Activated naive CD4-positive, alpha-beta T cell treated with anti-CD3 and anti-CD28 coated beads, Interleukin-2, amount 50 U/mL, for 24 hours (primary cell): ENCODE data around the gene ADAMTS18.

Source experiments
- H3K27ac Mint-ChIP-seq: one replicate; pipeline ENCODE4 v1.8.0; 2021; ENCODE audit warnings: mild to moderate bottlenecking, mixed read lengths
- H3K27me3 Mint-ChIP-seq: one replicate; pipeline ENCODE4 v1.8.0; 2021; ENCODE audit warnings: mixed read lengths
- H3K36me3 Mint-ChIP-seq: one replicate; pipeline ENCODE4 v1.8.0; 2021; ENCODE audit warnings: mixed read lengths
- H3K4me1 Mint-ChIP-seq: one replicate; pipeline ENCODE4 v1.8.0; 2021; ENCODE audit warnings: mixed read lengths
- H3K4me3 Mint-ChIP-seq: one replicate; pipeline ENCODE4 v1.8.0; 2021; ENCODE audit warnings: mild to moderate bottlenecking, mixed read lengths
- H3K9me3 Mint-ChIP-seq: one replicate; pipeline ENCODE4 v1.8.0; 2021; ENCODE audit warnings: mixed read lengths

The ADAMTS18 gene

DNA sequence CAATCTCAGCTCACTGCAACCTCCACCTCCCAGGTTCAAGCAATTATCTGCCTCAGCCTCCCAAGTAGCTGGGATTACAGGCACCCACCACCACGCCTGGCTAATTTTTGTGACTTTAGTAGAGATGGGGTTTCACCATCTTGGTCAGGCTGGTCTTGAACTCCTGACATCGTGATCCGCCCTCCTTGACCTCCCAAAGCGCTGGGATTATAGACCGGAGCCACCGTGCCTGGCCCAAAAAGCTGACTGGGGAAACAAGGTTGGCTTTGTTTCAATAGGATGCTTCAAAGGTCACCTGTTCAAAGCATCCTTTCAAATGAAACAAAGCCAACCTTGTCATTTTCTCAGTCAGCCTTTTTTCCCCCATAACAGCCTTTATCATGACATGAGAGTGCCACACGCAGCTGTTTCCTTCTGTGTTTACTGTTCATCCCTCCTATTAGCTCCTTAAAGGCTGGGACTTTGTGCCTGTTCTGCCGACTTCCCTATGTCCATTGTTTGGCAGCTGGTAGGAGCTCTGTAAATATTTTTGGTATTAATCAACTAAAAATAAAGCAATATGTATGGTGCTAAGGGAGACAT, 51.1 kb downstream of the ADAMTS18 start:
- Mint-ChIP-seq H3K27ac (no peak overlapping the region), H3K27me3 (no peaks in the 10 kb centered on the region), H3K4me1 (no peaks in the 10 kb centered on the region), H3K36me3 (no peaks in the 10 kb centered on the region), H3K4me3 (no peak overlapping the region), H3K9me3 (no peaks in the 10 kb centered on the region)

DNA sequence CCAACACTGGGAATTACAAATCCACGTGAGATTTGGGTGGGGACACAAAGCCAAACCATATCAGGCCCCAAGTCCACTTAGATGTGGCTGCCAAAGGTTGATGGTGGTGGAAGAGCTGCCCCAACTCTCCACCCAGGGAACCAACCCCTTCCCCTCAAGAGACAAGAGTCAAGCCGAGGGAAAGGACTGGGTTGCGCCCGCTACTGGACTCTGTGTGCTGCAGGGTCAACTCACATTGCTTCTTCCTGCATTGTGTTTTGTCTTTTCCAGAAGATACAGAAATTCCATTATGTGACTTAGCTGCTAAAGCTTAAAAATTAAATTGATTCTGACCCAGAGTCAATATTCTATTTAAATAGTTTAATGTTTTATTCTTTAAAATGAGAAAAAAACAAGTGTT, 58.5 kb downstream of the ADAMTS18 start:
- Mint-ChIP-seq H3K4me1 (no peaks in the 10 kb centered on the region), H3K36me3 (no peaks in the 10 kb centered on the region), H3K27me3 (peaks cover 4% of the 10 kb centered on the region), H3K4me3 (no peak overlapping the region), H3K9me3 (no peaks in the 10 kb centered on the region), H3K27ac (no peak overlapping the region)

DNA sequence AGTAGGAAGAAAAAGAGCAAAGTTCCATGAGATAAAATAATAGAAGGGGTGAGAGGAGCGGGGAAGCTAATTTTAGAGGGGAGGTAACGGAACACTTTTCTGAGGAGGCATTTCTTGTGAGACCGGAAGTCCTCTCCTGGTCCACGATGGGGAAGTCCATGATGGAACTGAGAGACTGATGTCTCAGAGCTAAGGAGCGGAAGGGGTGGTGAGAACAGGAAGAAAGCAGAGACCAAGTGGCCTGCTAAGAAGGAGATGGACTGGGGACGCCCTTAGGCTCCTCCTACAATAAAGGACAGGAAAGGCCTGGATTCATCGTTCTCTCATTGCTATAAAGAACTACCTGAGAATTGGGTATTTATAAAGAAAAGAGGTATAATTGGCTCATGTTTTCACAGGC, 59.4 kb downstream of the ADAMTS18 start:
- Mint-ChIP-seq H3K4me1 (no peaks in the 10 kb centered on the region), H3K27ac (peak overlapping the region; percentile 20), H3K9me3 (no peaks in the 10 kb centered on the region), H3K4me3 (no peak overlapping the region), H3K36me3 (no peaks in the 10 kb centered on the region), H3K27me3 (peaks cover 7% of the 10 kb centered on the region)

DNA sequence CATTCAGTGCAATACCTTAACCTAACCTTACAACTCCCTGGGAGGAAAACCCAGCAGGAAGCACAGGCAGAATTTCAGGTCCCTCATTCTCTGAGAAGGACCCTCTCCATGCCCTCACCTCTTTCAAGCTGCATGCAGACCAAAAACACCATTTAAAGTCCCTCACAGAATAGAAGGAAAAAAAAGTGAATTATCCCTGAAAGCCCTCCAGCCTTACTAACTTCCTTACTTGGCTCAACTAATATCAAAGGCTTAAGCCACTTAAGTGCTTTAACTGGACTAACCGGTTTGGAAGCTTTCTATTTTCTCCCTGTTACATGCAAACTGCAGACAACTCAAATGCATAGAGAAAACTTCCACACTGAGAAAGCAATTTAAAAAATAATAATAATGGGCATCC, 60.5 kb downstream of the ADAMTS18 start:
- H3K4me3 Mint-ChIP-seq = no peak overlapping the region
- no peak overlapping the region for H3K27ac Mint-ChIP-seq
- H3K9me3 Mint-ChIP-seq = no peaks in the 10 kb centered on the region
- H3K36me3 Mint-ChIP-seq = no peaks in the 10 kb centered on the region
- H3K4me1 Mint-ChIP-seq = no peaks in the 10 kb centered on the region
- H3K27me3 Mint-ChIP-seq = peaks cover 7% of the 10 kb centered on the region

DNA sequence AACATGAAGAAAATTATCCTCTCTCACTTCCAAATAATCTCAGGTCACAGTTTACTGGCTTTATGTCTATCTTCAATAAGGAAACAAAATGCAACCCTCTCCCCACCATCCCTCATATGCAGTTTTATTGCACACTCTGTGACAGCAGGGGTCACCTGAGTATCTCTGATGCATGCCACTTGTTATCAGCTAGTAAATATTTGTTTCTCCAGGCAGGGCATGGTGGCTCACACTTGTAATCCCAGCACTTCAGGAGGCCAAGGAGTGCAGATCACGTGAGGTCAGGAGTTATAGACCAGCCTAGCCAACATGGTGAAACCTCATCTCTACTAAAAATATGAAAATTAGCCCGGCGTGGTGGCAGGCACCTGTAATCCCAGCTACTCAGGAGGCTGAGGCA, 61.1 kb downstream of the ADAMTS18 start:
- Mint-ChIP-seq H3K36me3 (no peaks in the 10 kb centered on the region), H3K27ac (no peak overlapping the region), H3K4me1 (no peaks in the 10 kb centered on the region), H3K27me3 (peaks cover 7% of the 10 kb centered on the region), H3K4me3 (no peak overlapping the region), H3K9me3 (no peaks in the 10 kb centered on the region)

DNA sequence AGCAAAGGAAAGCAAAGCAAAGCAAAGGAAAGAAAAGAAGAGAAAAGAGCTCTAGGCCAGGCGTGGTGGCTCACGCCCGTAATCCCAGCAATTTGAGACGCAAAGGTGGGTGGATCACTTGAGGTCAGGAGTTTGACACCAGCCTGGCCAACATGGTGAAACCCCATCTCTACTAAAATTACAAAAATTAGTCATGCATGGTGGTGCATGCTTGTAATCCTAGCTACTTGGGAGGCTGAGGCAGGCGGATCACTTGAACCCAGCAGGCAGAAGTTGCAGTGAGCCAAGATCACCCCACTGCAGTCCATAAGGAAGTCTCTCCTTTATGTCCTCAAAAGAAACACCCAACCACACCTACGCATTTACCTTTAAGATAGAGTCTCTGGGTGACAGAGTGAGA, 70.1 kb downstream of the ADAMTS18 start:
- no peak overlapping the region for H3K4me3 Mint-ChIP-seq
- H3K27ac Mint-ChIP-seq = no peak overlapping the region
- H3K27me3 Mint-ChIP-seq = peaks cover 2% of the 10 kb centered on the region
- no peaks in the 10 kb centered on the region for H3K9me3 Mint-ChIP-seq
- H3K36me3 Mint-ChIP-seq = no peaks in the 10 kb centered on the region
- no peaks in the 10 kb centered on the region for H3K4me1 Mint-ChIP-seq

DNA sequence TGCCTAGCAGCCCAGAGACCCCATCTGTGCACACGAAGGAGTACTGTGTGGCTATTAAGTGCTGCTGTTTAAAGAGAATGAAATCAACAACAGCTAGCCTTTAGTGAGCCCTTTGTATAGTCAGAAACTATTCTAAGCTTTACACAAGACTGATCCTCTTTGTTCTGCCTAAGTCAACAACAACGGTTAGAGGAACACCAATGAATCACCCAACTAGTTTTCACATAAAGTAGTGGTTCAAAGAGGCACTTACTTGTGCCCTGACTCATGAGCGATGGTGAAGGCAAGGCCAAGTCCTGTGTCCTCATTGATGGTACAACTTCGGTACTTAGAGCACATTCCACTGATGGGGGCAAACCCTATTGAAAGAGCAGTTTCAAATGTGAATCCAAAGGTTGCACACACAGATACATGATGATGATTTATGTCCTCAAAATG, 75.8 kb downstream of the ADAMTS18 start:
- Mint-ChIP-seq H3K36me3 (no peaks in the 10 kb centered on the region), H3K4me1 (no peaks in the 10 kb centered on the region), H3K27me3 (peaks cover 4% of the 10 kb centered on the region), H3K27ac (no peak overlapping the region), H3K4me3 (no peak overlapping the region), H3K9me3 (no peaks in the 10 kb centered on the region)

DNA sequence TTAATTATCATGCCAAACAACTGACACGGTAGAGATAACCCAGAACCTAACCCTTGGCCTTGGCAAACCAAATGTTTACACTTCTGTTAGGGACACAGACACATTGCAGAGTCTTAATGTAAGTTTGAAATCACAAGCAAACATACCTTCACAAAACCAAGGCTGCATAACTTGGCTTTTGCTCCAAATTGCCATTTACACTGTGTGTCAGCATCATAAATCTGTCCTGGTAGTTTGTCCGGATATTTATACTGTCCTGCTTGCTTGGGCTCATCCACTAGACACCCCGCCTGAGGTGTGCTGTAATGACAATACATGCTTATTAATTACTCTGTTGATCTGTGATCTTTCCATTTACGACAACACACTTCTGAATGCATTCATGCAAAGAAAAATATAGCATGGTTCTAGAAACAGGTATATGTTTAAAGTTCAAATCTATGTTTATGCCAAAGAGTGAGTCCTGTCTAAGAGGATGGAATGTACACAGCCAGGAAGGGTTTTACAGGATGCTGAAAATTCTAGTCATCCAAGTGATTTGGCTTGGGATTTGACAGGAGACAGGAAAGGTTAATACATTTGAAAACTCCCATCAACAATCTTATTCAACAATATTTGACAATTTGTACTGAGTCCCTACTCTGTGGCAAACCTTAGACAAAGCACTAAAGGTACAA, 81.1 kb downstream of the ADAMTS18 start:
- H3K36me3 Mint-ChIP-seq = no peaks in the 10 kb centered on the region
- H3K4me3 Mint-ChIP-seq = no peak overlapping the region
- peaks cover 7% of the 10 kb centered on the region for H3K27me3 Mint-ChIP-seq
- H3K9me3 Mint-ChIP-seq = no peaks in the 10 kb centered on the region
- no peaks in the 10 kb centered on the region for H3K4me1 Mint-ChIP-seq
- no peak overlapping the region for H3K27ac Mint-ChIP-seq

DNA sequence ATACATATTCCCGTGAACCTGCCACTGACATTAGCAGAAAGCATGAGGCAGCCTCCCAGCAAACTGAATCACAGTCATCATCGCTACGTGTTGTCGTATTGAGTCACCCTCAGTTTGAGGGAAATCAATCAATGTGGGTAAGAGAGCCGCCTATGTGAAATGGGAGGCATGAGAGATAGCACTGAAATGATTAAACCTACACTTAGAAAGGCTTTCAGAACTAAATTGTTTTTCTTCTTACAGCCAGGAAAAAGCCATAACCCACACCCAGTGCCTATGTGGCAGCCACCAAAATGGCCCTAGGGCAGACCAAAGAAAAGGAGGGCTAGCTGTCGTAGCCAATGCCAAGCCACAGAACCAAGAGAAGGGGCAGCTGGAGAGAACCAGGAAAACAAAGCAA, 90.5 kb downstream of the ADAMTS18 start:
- Mint-ChIP-seq H3K4me3 (no peak overlapping the region), H3K27ac (no peak overlapping the region), H3K9me3 (no peaks in the 10 kb centered on the region), H3K27me3 (peaks cover 7% of the 10 kb centered on the region), H3K36me3 (no peaks in the 10 kb centered on the region), H3K4me1 (no peaks in the 10 kb centered on the region)

DNA sequence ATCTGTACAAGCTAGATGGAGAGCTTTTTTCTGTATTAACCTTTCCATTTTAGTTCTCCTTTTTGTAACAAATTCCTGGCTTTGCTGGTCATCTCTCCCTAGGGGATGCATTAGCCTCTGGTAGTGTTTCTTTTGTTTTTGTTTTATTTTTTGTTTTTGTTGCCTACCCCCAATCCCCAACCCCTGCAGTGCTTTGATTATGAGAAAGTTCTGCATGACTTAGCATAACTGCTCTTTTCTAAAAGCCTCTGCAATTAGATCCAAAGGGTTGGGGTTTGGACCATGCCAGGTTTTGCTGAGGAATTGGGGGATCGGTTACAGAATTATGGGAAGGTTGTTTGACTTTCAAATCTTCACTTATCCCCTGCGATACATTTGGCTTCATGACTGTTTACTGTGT, 98.2 kb downstream of the ADAMTS18 start:
- Mint-ChIP-seq H3K4me3 (no peak overlapping the region), H3K9me3 (no peaks in the 10 kb centered on the region), H3K36me3 (no peaks in the 10 kb centered on the region), H3K4me1 (no peaks in the 10 kb centered on the region), H3K27me3 (peaks cover 5% of the 10 kb centered on the region), H3K27ac (no peak overlapping the region)

DNA sequence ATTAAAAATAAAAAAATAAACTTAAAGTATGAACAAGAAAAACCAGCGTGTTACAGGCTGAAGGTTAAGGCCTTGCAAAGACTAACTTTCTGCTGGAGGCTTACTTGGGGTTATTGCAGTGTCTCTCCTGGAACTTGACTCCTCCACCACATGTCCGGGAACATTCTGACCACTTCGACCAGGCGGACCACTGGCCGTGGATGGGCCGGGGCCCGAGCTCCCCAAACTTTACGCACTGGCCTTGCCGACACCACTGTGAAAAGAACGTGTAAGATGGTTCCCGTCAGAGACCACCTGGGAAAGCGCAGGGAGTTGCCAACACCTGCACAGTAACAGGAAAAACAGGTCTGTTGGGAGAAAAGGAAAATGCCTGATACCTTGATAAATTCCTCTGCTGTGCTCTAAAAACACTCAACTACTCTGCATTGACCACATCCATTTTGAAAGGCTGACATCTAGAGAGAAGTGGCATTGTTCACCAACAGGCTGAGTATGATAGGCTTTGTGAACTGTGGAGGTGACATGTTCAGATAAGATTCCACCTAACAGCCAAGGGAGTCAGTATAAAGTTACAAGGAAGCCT, 99.1 kb downstream of the ADAMTS18 start:
- Mint-ChIP-seq H3K36me3 (no peaks in the 10 kb centered on the region), H3K27ac (no peak overlapping the region), H3K4me1 (no peaks in the 10 kb centered on the region), H3K4me3 (no peak overlapping the region), H3K27me3 (peaks cover 5% of the 10 kb centered on the region), H3K9me3 (no peaks in the 10 kb centered on the region)

DNA sequence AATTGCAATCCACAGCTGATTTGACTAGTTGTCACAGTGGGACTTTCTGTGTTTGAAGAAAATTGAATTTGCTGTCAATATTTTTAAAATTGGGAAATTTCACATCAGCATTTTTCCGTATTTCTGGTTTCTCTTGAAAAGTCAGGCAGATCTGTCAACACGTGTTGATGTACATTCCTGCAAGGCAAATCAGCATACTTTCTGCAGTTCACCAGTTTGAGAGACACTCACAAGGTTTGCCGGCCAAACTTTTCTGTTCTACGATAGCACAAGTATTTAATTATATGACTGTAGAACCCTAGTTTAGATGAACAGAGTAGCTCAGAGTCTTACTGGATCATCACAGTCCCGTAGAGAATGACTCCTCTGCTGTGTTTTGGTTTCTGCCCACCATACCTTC, 102.0 kb downstream of the ADAMTS18 start:
- no peak overlapping the region for H3K27ac Mint-ChIP-seq
- no peaks in the 10 kb centered on the region for H3K4me1 Mint-ChIP-seq
- H3K9me3 Mint-ChIP-seq = no peaks in the 10 kb centered on the region
- no peaks in the 10 kb centered on the region for H3K36me3 Mint-ChIP-seq
- H3K27me3 Mint-ChIP-seq = peaks cover 5% of the 10 kb centered on the region
- H3K4me3 Mint-ChIP-seq = no peak overlapping the region

DNA sequence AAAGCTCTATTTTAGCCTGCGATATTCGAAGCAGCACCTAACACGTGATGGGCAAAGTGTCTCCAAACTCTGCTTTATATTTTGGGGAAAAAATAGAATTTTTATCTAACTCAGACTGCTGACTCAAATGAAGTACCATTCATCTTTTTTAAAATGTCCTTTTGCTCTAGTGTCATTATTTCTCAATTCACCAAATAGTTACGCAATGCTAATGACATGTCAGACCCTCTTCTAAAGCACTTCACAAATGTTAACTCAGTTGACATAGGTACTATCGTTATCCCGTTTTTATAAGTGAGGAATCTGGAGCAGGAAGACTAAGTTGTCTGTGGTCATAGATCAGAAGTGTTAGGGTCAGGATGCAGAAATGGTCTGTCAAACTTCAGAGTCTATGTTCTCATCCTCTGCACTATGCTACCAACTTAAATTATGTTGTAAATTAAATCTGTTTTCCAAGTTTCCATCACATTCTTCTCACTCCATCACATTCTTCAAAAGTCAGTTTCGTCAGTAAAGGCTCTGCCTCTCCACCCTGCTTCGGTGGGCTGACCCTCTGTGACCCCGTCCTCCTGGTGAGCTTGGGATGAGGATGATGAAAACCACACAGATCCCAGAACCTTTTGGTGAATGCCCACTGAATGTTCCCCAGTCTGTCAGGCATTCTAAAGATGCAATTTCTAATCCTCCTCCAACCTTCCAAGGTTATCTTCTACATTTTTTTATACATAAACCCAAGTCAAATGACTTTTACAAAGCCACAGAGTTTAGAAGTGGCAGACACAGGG, 102.8 kb downstream of the ADAMTS18 start:
- Mint-ChIP-seq H3K4me1 (no peaks in the 10 kb centered on the region), H3K9me3 (no peaks in the 10 kb centered on the region), H3K27me3 (peaks cover 5% of the 10 kb centered on the region), H3K36me3 (no peaks in the 10 kb centered on the region), H3K27ac (no peak overlapping the region), H3K4me3 (no peak overlapping the region)

DNA sequence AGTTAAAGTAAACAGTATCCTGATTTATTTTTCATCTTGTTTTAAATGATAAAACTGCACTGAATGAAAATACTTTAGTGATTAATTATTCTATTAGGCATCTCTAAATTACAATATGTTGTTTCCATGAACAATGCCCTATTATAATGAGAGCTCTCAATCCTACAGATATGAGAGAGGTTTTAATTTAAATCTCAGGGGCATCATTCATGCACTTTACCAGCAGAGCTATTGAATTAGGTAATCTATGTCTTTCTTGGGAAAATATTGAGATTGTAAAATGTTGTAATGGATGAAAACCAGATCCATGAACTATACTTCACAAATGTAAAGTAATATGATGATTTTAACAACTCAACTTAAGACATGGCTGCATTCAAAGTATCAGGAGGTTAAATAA, 103.8 kb downstream of the ADAMTS18 start:
- Mint-ChIP-seq H3K27ac (no peak overlapping the region), H3K27me3 (peaks cover 8% of the 10 kb centered on the region), H3K4me1 (no peaks in the 10 kb centered on the region), H3K9me3 (no peaks in the 10 kb centered on the region), H3K36me3 (no peaks in the 10 kb centered on the region), H3K4me3 (no peak overlapping the region)

DNA sequence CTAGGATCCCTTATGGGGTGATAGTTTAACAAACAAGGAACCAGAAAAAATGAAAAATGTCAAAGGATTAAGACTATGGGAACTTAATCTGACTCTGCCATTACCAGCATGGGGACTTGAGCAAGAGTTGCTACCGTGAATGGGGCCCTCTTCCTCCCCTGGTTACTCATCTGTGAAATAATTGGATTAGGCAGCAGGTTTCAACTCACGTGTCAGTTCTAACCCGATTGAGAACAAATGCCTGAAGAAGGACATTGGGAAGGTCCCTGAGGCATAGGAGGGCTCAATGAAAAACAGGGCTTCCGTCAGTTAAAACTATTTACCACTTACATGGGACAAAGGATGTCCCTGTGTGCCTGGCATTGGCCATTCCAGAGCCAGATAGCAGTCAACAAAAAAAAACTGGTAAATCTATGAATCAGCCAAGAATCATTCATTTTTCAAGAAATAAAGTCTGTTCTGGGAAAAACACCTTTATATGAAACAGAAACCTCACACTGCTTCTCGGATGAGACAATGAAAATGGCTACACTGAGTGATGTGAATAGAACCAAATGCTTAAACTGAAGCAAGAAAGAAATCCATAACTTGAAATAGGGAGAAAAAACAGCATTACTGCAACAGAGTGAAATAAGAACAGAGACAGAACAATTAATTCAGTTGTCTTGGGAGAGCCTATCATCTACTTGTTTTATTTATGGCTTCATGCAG, 104.3 kb downstream of the ADAMTS18 start:
- H3K36me3 Mint-ChIP-seq = no peaks in the 10 kb centered on the region
- peak overlapping the region; percentile 15 for H3K27ac Mint-ChIP-seq
- H3K4me1 Mint-ChIP-seq = no peaks in the 10 kb centered on the region
- H3K4me3 Mint-ChIP-seq = no peak overlapping the region
- H3K9me3 Mint-ChIP-seq = no peaks in the 10 kb centered on the region
- H3K27me3 Mint-ChIP-seq = peaks cover 8% of the 10 kb centered on the region
